HG03520 (cell line): ENCODE data around the gene ZFYVE21.

ENCODE experiments used
- ATAC-seq: cut with Tn5 transposase; IDR thresholded peaks from one replicate; pipeline ENCODE4 v1.9.1; 2021; ENCODE audit warnings: mild to moderate bottlenecking, moderate library complexity; ENCODE audit not compliant: unreplicated experiment

Gene ZFYVE21

GRCh38 chr14:103721334-103722120 is 5.9 kb downstream of the ZFYVE21 start:
- no peak for ATAC-seq

GRCh38 chr14:103723748-103724081 is 8.1 kb downstream of the ZFYVE21 start:
- no peak for ATAC-seq

- no peak for ATAC-seq
Observed at GRCh38 chr14:103724116-103724515, 8.5 kb downstream of the ZFYVE21 start.

- ATAC-seq = no peak
Observed at GRCh38 chr14:103725001-103725682, 9.5 kb downstream of the ZFYVE21 start.

- no peak for ATAC-seq
Observed at GRCh38 chr14:103725739-103726395, 10.3 kb downstream of the ZFYVE21 start.

- no peak for ATAC-seq
Observed at GRCh38 chr14:103726474-103726873, 10.9 kb downstream of the ZFYVE21 start.

- ATAC-seq = no peak
Observed at GRCh38 chr14:103727313-103727980, 11.8 kb downstream of the ZFYVE21 start.

- ATAC-seq = no peak
Observed at GRCh38 chr14:103728141-103728540, 12.5 kb downstream of the ZFYVE21 start.

GRCh38 chr14:103728721-103729120 is 13.1 kb downstream of the ZFYVE21 start:
- ATAC-seq = no peak

GRCh38 chr14:103729496-103730448 is 14.2 kb downstream of the ZFYVE21 start:
- no peak for ATAC-seq

GRCh38 chr14:103730490-103731035 is 15.0 kb downstream of the ZFYVE21 start:
- ATAC-seq = no peak

- no peak for ATAC-seq
Observed at GRCh38 chr14:103731481-103731880, 15.9 kb downstream of the ZFYVE21 start.

GRCh38 chr14:103731916-103732867 is 16.6 kb downstream of the ZFYVE21 start:
- ATAC-seq = no peak

- ATAC-seq = no peak
Observed at GRCh38 chr14:103732868-103733620, 17.4 kb downstream of the ZFYVE21 start.

- ATAC-seq = no peak
Observed at GRCh38 chr14:103733651-103734050, 18.0 kb downstream of the ZFYVE21 start.

- no peak for ATAC-seq
Observed at GRCh38 chr14:103734081-103734888, 18.7 kb downstream of the ZFYVE21 start.

GRCh38 chr14:103735022-103735421 is 19.4 kb downstream of the ZFYVE21 start:
- ATAC-seq = no peak
